Sigmoid colon (tissue), 7 donors: ENCODE results near the gene PIP4K2A. TPM values are rescaled to one million over a fixed set of nuclear protein-coding genes. Genes with fewer than 3 reads are reported as not detected.

Source experiments
- DNase-seq: peaks from one replicate; pipeline ENCODE4 v3.0.0-alpha.2; 2019
- H3K27ac ChIP-seq, 4 donors: fragments of 200-600 bp; sonication (generic); one replicate each; pipeline ENCODE4 v1.5.1; 2016 to 2019; ENCODE audit warnings: mild to moderate bottlenecking in 1 of 4
- H3K27me3 ChIP-seq, 3 donors: fragments of 200-600 bp; sonication (generic); one replicate each; pipeline ENCODE4 v1.5.1; 2019; ENCODE audit warnings: mild to moderate bottlenecking in 1 of 3
- H3K36me3 ChIP-seq, 4 donors: fragments of 200-600 bp; sonication (generic); one replicate each; pipeline ENCODE4 v1.5.1; 2016 to 2019
- H3K4me1 ChIP-seq, 4 donors: fragments of 200-600 bp; sonication (generic); one replicate each; pipeline ENCODE4 v1.5.1; 2017 to 2019
- H3K4me3 ChIP-seq, 4 donors: fragments of 200-600 bp; sonication (generic); one replicate each; pipeline ENCODE4 v1.5.1; 2017 to 2019; ENCODE audit warnings: mild to moderate bottlenecking in 2 of 4, moderate library complexity in 1 of 4
- H3K9me3 ChIP-seq, 4 donors: fragments of 200-600 bp in 3 of 4; sonication (generic) in 3 of 4; one replicate each; pipeline versions ENCODE4 v1.5.1 to v1.6.1; 2013 to 2019
- EP300 ChIP-seq, 4 donors: sonication (generic); formaldehyde crosslinking; IDR thresholded peaks; one replicate each; pipeline ENCODE4 v1.6.1; 2017; ENCODE audit warnings: antibody characterized with exemption in 4 of 4
- POLR2A ChIP-seq, 2 donors: fragments of 450-650 bp; IDR thresholded peaks; one replicate each; pipeline ENCODE4 v1.6.1; 2016; ENCODE audit warnings: antibody characterized with exemption in 2 of 2, mild to moderate bottlenecking in 2 of 2, moderate library complexity in 2 of 2
- POLR2AphosphoS5 ChIP-seq, 4 donors: sonication (generic); formaldehyde crosslinking; IDR thresholded peaks; one replicate each; pipeline ENCODE4 v1.6.1; 2017; ENCODE audit warnings: antibody characterized with exemption in 4 of 4
- WGBS, 2 donors: extraction: QIAGEN DNeasy Blood & Tissue Kit; methylation state at CpG; one replicate each; pipeline ENCODE4 v1.1.7; 2013; 5-methylcytosine and 5-hydroxymethylcytosine counted together
- intact Hi-C: fragments of 100-400 bp; cut with DNase I; formaldehyde crosslinking; loops from one replicate; pipeline ENCODE4 v1.15.1; 2023
- polyA plus RNA-seq, 3 donors: library from polyadenylated mRNA; stranded (reverse); fragments of 200-250 nt; gene quantifications; one replicate each; pipeline ENCODE4 v1.2.3, GENCODE V29; 2013
- total RNA-seq, 4 donors: library from RNA; depleted of rRNA; stranded (reverse); fragments of >200 nt; gene quantifications; one replicate each; pipeline ENCODE4 v1.1.0, GENCODE V29; 2016
- TF ChIP-seq, protein P1 (sequence below), 4 experiments: fragments of 450-650 bp in 3 of 4; fragments of 200-600 bp in 1 of 4; IDR thresholded peaks; one replicate each; pipeline ENCODE4 v1.5.1; 2016 to 2019; ENCODE audit warnings: antibody characterized with exemption in 4 of 4, mild to moderate bottlenecking in 3 of 4, moderate library complexity in 2 of 4
- donor health status: healthy with polysubstance abuse.
- donor health status: Bipolar disorder and iron deficiency.
- donor health status: healthy.

PIP4K2A gene
- total and polyA plus RNA-seq, 7 donors, result 7.2 to 23.2 (median 17.8) TPM

DNA sequence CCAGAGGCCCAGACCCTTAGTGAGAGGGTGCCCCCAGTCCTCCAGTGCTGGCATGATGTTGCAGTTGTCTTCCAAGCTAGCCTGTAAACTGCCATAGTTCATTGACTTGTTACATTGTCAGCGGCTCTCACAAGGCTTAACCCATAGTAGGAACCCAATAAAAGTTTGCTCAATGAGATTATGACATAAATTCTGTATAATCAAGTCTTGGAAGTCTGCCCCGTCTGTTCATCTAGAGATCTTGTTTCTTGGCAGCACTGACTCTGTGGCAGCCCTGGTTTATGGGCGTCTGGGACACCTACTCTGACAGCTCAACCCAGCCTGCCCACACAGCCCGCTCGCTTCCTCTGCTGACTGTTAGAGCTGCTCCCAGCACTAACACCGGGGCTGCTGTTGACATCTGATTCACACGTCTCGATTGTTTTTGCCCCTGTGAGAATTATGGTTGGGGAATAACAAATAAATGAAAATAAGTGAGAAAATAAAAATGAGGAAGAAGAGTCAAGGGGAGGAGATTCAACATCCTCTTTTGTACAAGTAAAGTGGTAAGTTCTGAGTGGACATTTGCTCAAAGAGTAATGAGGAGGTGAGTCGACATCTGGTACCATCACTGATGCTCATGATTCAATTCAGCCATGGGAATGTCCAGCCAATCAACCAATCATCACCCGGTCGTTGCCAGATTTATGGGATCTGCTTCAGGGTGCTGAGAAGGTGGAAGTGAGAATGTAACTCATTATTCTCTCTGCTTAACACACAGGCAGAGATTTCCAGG, 208.3 kb downstream of the PIP4K2A start:
- no peaks in the 10 kb centered on the region for H3K36me3 ChIP-seq
- H3K27me3 ChIP-seq, result no peaks in the 10 kb centered on the region
- peaks cover 0 to 5% (median under 1%) of the 10 kb centered on the region in 4 donors for H3K4me1 ChIP-seq
- H3K9me3 ChIP-seq, result no peaks in the 10 kb centered on the region
- intact Hi-C loops, result no loop called here
- no peak overlapping the region for H3K27ac ChIP-seq
- TF ChIP-seq POLR2AphosphoS5 (IDR thresholded peaks at IDR 0.05) (no peak), EP300 (IDR thresholded peaks at IDR 0.05) (no peak), POLR2A (IDR thresholded peaks at IDR 0.05) (no peak)
- TF ChIP-seq, protein P1, sequence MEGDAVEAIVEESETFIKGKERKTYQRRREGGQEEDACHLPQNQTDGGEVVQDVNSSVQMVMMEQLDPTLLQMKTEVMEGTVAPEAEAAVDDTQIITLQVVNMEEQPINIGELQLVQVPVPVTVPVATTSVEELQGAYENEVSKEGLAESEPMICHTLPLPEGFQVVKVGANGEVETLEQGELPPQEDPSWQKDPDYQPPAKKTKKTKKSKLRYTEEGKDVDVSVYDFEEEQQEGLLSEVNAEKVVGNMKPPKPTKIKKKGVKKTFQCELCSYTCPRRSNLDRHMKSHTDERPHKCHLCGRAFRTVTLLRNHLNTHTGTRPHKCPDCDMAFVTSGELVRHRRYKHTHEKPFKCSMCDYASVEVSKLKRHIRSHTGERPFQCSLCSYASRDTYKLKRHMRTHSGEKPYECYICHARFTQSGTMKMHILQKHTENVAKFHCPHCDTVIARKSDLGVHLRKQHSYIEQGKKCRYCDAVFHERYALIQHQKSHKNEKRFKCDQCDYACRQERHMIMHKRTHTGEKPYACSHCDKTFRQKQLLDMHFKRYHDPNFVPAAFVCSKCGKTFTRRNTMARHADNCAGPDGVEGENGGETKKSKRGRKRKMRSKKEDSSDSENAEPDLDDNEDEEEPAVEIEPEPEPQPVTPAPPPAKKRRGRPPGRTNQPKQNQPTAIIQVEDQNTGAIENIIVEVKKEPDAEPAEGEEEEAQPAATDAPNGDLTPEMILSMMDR (IDR thresholded peaks at IDR 0.05), result no peak
- no peak for DNase-seq
- no peak overlapping the region for H3K4me3 ChIP-seq
- WGBS, 2 donors, result 12 to 33% methylated on average over 11 of the region's 11 CpGs

DNA sequence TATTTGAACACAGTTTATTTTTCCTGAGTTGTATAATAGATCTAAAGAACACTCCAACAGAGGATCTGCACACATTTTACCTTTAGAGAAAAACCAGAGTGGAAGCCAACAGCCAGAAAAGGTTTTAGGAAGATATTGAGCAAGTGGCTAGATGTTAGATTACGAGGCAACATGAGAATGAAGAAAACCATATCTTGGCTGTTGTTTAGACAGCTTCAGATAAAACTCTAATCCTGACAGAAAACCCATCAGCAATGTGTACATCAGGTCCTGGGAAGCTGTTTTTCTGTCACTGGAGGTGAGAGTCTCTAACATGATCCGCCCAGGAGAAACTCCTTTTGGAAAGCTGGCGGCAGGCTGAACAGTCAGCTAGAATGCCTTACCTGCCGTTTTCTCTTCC, 209.6 kb downstream of the PIP4K2A start:
- Histone ChIP-seq H3K27ac (no peak overlapping the region), H3K4me3 (no peak overlapping the region), H3K27me3 (no peaks in the 10 kb centered on the region), H3K4me1 (peaks cover 0 to 11% (median 3%) of the 10 kb centered on the region in 4 donors), H3K36me3 (no peaks in the 10 kb centered on the region), H3K9me3 (no peaks in the 10 kb centered on the region)
- intact Hi-C loops, result no loop called here
- 49 to 88% methylated on average over 4 of the region's 4 CpGs for WGBS, 2 donors
- no peak for DNase-seq
- no peak for TF ChIP-seq EP300 (IDR thresholded peaks at IDR 0.05)
- no peak for TF ChIP-seq POLR2AphosphoS5 (IDR thresholded peaks at IDR 0.05)
- TF ChIP-seq POLR2A (IDR thresholded peaks at IDR 0.05), result no peak
- TF ChIP-seq, protein P1 (IDR thresholded peaks at IDR 0.05), result no peak

DNA sequence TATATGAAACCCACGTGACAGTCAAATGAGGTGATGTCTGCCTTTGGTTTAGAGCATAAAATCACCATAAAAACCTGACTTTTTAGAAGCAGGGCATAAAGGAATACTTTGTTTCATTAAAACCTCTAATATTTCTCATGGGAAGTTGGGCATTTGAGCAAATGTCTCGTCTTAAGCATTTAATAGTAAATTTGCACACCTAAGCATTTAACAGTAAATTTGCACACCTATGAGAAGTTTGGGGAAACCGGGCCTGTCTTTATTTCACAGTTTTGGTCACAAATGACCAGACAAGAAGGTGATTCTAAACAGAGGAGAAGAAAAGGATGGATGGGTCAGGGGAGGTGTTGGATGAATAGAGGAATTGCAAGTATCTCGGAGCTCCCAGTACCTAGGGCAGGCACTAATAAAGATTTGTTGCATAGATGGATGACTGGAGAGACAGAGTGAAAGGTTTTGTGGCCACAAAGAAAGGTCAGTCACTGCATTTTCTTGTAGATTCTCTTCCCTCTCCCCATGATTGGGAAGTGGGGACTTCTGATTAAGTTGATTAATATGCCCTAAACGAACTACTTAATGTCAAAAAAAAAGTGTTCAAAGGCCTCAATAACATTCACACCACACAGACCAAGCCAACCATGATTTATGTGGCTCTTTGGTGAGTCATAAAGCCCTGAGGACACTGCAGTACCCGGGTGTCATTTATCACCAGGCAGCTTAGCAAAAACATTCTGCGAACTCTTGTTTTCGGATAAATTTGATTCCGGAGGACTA, 210.9 kb downstream of the PIP4K2A start:
- TF ChIP-seq POLR2A (IDR thresholded peaks at IDR 0.05) (no peak), EP300 (IDR thresholded peaks at IDR 0.05) (no peak), POLR2AphosphoS5 (IDR thresholded peaks at IDR 0.05) (no peak)
- TF ChIP-seq, protein P1 (IDR thresholded peaks at IDR 0.05), result no peak
- intact Hi-C loops, result no loop called here
- Histone ChIP-seq H3K9me3 (no peaks in the 10 kb centered on the region), H3K4me3 (no peak overlapping the region), H3K4me1 (peaks cover 0 to 11% (median 3%) of the 10 kb centered on the region in 4 donors), H3K27ac (no peak overlapping the region), H3K36me3 (no peaks in the 10 kb centered on the region), H3K27me3 (no peaks in the 10 kb centered on the region)
- WGBS, 2 donors, result 72 to 77% methylated on average over 9 of the region's 9 CpGs
- no peak for DNase-seq

DNA sequence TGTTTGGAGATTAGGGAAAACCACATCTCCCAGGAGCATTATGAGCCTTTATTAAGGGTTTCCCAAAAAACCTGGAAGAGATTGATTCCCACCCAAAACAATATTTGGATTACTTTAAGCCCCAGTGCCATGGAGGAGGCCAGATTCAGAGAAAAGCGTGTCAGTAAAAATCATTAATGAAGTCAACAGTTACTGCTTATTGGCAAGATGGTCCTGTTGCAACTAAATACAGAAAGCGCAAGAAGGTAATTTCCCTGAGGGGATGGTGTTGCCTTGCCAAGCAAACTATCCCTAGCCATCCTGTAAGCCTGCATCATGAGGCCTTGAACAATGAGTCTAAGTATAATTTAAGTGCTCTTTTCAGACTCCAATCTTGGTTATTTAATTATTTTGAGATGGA, 212.5 kb downstream of the PIP4K2A start:
- H3K9me3 ChIP-seq, result no peaks in the 10 kb centered on the region
- TF ChIP-seq POLR2AphosphoS5 (IDR thresholded peaks at IDR 0.05), result no peak
- no peak overlapping the region for H3K27ac ChIP-seq
- DNase-seq, result no peak
- no peaks in the 10 kb centered on the region for H3K36me3 ChIP-seq
- H3K27me3 ChIP-seq, result no peaks in the 10 kb centered on the region
- H3K4me1 ChIP-seq, result peaks cover 0 to 11% (median 3%) of the 10 kb centered on the region in 4 donors
- 96 to 98% methylated on average over 2 of the region's 2 CpGs for WGBS, 2 donors
- intact Hi-C loops, result no loop called here
- no peak overlapping the region for H3K4me3 ChIP-seq

DNA sequence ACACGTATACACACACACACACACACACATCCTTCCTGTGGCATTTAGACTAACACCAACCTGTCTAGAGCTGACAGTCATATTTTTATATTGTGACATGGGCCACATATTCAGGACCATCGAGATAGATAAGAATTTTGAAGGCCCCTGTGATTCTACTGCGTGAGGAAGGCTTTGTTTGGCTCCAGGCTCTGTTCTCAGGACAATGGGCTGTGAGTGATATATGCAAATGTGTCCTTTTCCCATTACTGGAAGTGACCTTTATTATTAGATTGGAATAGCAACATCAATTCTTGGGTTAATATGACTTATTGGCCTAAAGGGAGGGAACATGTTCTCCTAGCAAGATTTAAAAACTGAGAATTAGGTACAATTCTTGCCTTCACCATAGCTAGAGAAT, 213.0 kb downstream of the PIP4K2A start:
- TF ChIP-seq, protein P1 (IDR thresholded peaks at IDR 0.05), result no peak
- TF ChIP-seq POLR2AphosphoS5 (IDR thresholded peaks at IDR 0.05), result no peak
- no peak for TF ChIP-seq POLR2A (IDR thresholded peaks at IDR 0.05)
- TF ChIP-seq EP300 (IDR thresholded peaks at IDR 0.05), result no peak
- Histone ChIP-seq H3K36me3 (no peaks in the 10 kb centered on the region), H3K4me3 (no peak overlapping the region), H3K27ac (no peak overlapping the region), H3K9me3 (no peaks in the 10 kb centered on the region), H3K27me3 (no peaks in the 10 kb centered on the region), H3K4me1 (peaks cover 0 to 11% (median 3%) of the 10 kb centered on the region in 4 donors)
- no peak for DNase-seq
- 59 to 78% methylated on average over 3 of the region's 3 CpGs for WGBS, 2 donors
- intact Hi-C loops, result no loop called here
